Spinal cord (tissue), 10 donors: Measurements from ENCODE around the gene HIPK4. TPM values are rescaled to one million over a fixed set of nuclear protein-coding genes. Genes with fewer than 3 reads are reported as not detected.

Experiments
- DNase-seq, 6 donors: peaks; one replicate each; pipeline versions ENCODE4 v3.0.0 to v3.0.0-alpha.2; 2013 to 2015; ENCODE audit warnings: low spot score in 6 of 6, low read depth in 4 of 6
- H3K27ac ChIP-seq: one replicate; pipeline ENCODE4 v1.5.1; 2013; ENCODE audit warnings: low read depth, low read length, control low read depth
- H3K27me3 ChIP-seq: one replicate; pipeline ENCODE4 v1.6.1; 2013; ENCODE audit warnings: low read length; ENCODE audit not compliant: control insufficient read depth, insufficient read depth
- H3K36me3 ChIP-seq: one replicate; pipeline ENCODE4 v1.6.1; 2013; ENCODE audit warnings: low read length; ENCODE audit not compliant: control insufficient read depth, insufficient read depth
- H3K4me1 ChIP-seq: one replicate; pipeline ENCODE4 v1.6.1; 2013; ENCODE audit warnings: low read length; ENCODE audit not compliant: control insufficient read depth, insufficient read depth
- H3K4me3 ChIP-seq: one replicate; pipeline ENCODE4 v1.5.1; 2013; ENCODE audit warnings: low read depth, low read length, control low read depth
- H3K9me3 ChIP-seq: one replicate; pipeline ENCODE4 v1.6.1; 2013; ENCODE audit warnings: low read length; ENCODE audit not compliant: control insufficient read depth, insufficient read depth
- WGBS: methylation state at CpG from one replicate; pipeline ENCODE4 v1.1.5; 2013; ENCODE audit warnings: missing lambda C conversion rate; ENCODE audit not compliant: insufficient coverage; 5-methylcytosine and 5-hydroxymethylcytosine counted together
- polyA plus RNA-seq, 2 donors: library from polyadenylated mRNA; unstranded; fragments of 120-200 nt; gene quantifications; one replicate each; pipeline ENCODE4 v1.2.1, GENCODE V29; 2013; ENCODE audit not compliant: insufficient read length in 2 of 2
- total RNA-seq, 2 donors: library from RNA; depleted of rRNA in 1 of 2; stranded (reverse); fragments of 120-200 nt in 1 of 2; fragments of >200 nt in 1 of 2; gene quantifications; one replicate each; pipeline versions ENCODE4 v1.2.3 to v1.2.4, GENCODE V29; 2013 to 2014
- donor health status: healthy.

Gene HIPK4
- total and polyA plus RNA-seq, 4 donors, result 0.10 to 1.6 (median 0.40) TPM

DNA sequence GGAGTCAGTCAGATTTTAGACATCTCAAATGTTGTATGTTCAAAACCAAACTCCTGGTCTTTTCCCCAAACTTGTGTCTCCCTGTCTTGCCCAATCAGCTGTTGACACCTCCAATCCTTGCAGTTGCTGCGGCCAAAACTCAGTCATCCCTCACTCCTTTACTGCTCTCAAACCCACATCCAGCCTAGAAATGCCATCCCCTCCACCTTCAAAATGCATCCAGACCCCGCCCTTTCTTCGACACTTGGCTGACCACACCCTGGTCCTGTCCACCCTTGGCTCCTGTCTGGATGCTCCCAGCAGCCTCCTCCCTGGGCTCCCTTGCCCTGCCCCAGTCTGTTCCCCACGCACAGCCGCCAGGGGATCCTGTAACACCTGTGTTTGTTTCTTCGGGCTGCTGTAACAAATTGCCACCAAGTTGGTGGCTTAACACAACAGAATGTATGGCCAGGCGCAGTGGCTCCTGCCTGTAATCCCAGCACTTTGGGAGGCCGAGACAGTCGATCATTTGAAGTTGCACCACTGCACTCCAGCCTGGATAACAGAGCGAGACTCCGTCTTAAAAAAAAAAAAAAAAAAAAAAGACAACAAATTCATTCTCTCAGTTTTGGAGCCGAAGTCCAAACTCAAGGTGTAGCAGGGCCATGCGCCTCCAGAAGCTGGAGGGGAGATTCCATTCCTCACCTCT, 29.8 kb downstream of the HIPK4 start:
- H3K4me1 ChIP-seq, result peaks cover 8% of the 10 kb centered on the region
- H3K9me3 ChIP-seq, result no peaks in the 10 kb centered on the region
- H3K27me3 ChIP-seq, result no peaks in the 10 kb centered on the region
- H3K36me3 ChIP-seq, result peaks cover 18% of the 10 kb centered on the region
- no peak for DNase-seq
- WGBS, result 89% methylated on average over 10 of the region's 13 CpGs
- no peak overlapping the region for H3K4me3 ChIP-seq
- no peak overlapping the region for H3K27ac ChIP-seq

DNA sequence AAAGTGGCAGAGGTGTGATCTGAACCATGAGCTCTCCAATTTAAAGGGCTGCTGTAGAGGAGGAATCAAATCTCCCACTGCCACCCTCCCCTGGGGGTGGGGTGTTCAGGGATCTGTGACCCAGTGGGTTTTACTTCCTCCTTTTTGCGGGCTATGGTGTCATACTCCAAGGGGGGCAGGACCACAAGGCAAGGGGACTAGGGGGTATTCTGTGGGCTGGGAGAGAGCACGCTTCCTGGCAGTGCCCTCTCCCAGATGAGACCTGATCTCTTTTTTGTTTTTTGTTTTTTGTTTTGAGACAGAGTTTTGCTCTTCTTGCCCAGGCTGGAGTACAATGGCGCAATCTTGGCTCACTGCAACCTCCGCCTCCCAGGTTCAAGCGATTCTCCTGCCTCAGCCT, 31.2 kb downstream of the HIPK4 start:
- DNase-seq, result no peak
- H3K27me3 ChIP-seq, result no peaks in the 10 kb centered on the region
- no peaks in the 10 kb centered on the region for H3K9me3 ChIP-seq
- H3K27ac ChIP-seq, result no peak overlapping the region
- H3K36me3 ChIP-seq, result peaks cover 25% of the 10 kb centered on the region
- H3K4me1 ChIP-seq, result peaks cover 5% of the 10 kb centered on the region
- H3K4me3 ChIP-seq, result no peak overlapping the region
- 100% methylated on average over 1 of the region's 5 CpGs for WGBS

DNA sequence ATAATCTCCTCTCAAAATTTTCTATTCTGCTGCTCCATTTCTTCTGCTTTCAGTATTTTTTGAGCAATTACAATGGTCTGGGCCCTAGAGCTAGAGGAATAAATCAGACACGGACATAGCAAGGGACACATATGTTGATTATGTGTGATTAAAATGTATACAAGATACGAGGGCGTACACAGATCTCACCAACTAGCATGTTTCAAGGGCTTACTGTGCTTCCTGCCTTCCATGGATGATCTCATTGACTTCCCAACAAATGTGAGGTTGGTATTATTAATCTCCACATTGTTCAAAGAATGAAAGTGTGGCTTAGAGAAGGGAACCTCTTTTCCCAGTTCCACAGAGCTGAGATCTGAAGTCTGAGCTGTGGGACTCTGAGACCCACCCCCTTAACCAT, 32.3 kb downstream of the HIPK4 start:
- Histone ChIP-seq H3K27me3 (no peaks in the 10 kb centered on the region), H3K27ac (no peak overlapping the region), H3K36me3 (peaks cover 25% of the 10 kb centered on the region), H3K4me1 (peaks cover 5% of the 10 kb centered on the region), H3K9me3 (no peaks in the 10 kb centered on the region), H3K4me3 (no peak overlapping the region)
- DNase-seq, result no peak
- no CpG with 5 or more reads among the region's 3 CpGs for WGBS

DNA sequence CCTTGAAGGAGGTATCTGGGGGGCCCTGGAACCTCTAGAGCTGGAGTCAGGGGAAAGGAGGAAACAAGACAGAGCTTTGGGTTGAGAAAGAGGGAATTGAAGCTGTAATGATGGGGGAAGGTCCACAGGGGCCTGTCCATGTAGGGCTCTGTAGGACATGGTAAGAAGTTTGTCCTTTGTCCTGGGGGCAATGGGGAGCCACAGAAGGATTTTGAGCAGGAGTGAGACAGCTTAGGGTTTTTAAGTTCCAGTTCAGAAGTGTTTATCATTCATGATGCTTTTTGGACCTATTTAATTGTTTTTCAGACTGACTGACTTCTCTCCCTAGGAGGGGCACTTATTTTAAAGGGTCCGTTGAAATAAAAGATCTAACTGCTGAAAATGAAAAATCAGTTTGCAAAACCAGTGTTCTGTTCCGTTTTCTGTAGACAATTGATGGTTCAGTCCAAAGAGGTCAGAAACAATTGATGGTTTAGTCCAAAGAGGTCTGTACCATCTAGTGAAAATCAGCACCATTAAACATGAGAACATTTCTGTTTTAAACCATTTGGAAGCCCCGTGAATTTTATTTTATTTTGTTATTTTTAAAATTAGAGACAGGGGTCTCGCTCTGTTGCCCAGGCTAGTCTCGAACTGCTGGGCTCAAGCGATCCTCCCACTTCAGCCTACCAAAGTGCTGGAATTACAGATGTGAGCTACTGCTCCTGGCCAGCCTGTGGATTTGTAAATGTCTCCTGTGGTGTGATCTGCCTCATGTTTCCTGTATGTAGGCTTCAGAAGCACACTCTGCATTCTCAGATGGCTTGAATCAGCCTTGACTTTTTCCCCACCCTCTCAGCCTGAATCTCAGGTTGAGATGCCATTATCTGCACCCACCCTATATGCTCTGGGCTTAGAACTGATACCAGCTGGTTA, 33.0 kb downstream of the HIPK4 start:
- H3K27ac ChIP-seq, result no peak overlapping the region
- H3K9me3 ChIP-seq, result no peaks in the 10 kb centered on the region
- H3K4me1 ChIP-seq, result peaks cover 5% of the 10 kb centered on the region
- 76% methylated on average over 4 of the region's 6 CpGs for WGBS
- no peaks in the 10 kb centered on the region for H3K27me3 ChIP-seq
- H3K4me3 ChIP-seq, result no peak overlapping the region
- peaks cover 25% of the 10 kb centered on the region for H3K36me3 ChIP-seq
- no peak for DNase-seq

DNA sequence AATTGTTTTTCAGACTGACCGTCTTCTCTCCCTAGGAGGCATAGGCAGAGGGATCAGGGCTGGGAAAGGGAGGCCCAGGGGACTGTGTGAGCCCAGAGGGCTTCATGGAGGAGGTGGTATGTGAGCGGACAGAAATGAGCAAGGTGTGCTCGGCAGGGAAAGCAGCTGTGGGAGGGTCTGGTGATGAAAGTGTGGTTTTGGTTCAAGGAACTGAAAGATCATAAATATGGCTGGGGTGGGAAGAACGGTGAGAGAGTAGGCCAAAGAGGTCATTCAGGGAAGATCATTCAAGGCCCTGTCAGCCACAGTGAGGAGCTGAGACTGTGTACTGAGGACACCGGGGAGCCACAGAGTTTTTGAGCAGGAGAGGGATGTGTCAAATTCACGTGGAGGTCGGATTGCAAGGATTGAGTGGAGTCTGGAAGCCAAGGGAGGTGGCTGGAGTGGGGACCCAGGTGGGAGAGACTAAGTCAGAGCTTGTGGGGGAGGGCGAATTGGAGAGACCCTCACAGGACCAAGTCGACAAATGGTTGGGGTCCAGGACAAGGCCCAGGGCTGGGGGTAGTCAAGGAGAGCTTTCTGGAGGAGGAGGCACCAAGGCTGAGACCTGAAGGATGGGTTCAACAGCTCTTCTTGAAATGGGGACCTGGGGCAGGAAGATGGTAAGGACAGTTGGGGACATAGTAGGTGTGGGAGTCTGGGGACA, 33.9 kb downstream of the HIPK4 start:
- peaks cover 5% of the 10 kb centered on the region for H3K4me1 ChIP-seq
- no peaks in the 10 kb centered on the region for H3K27me3 ChIP-seq
- H3K36me3 ChIP-seq, result peaks cover 25% of the 10 kb centered on the region
- H3K9me3 ChIP-seq, result no peaks in the 10 kb centered on the region
- DNase-seq, result no peak
- 90% methylated on average over 9 of the region's 9 CpGs for WGBS
- H3K4me3 ChIP-seq, result no peak overlapping the region
- no peak overlapping the region for H3K27ac ChIP-seq

DNA sequence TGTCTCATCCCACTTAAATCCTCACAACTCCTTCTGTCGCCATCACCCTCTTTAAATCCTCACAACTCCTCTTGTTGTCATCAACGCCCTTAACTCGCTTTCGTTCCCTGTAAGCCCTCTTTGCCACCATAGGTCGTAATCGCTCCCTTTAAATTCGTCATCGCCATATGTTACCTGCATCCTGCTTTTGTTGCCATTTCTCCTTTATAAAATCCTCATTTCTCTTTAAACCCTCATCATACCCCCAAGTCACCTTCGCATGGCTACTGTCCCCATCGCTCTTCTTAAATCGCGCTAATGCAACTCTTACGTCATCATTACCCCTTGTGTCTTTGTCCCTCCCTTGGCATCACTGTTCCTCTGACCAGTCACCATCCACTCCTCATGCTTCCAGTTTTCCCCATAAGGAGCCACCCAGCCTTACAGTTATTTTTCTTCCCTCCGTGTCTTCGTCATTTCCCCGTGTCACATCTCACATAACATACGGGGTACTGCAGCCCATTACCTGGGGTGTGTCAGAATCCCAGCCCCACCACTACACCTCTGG, 40.9 kb downstream of the HIPK4 start:
- peak overlapping the region; percentile 17 for H3K27ac ChIP-seq
- H3K4me3 ChIP-seq, result peak overlapping the region; percentile 70
- peaks cover 17% of the 10 kb centered on the region for H3K4me1 ChIP-seq
- H3K9me3 ChIP-seq, result no peaks in the 10 kb centered on the region
- WGBS, result 21% methylated on average over 17 of the region's 17 CpGs
- H3K36me3 ChIP-seq, result no peaks in the 10 kb centered on the region
- H3K27me3 ChIP-seq, result no peaks in the 10 kb centered on the region
- DNase-seq, result peak in 3 of 6 donors; percentile 14 to 79 (median 51)

DNA sequence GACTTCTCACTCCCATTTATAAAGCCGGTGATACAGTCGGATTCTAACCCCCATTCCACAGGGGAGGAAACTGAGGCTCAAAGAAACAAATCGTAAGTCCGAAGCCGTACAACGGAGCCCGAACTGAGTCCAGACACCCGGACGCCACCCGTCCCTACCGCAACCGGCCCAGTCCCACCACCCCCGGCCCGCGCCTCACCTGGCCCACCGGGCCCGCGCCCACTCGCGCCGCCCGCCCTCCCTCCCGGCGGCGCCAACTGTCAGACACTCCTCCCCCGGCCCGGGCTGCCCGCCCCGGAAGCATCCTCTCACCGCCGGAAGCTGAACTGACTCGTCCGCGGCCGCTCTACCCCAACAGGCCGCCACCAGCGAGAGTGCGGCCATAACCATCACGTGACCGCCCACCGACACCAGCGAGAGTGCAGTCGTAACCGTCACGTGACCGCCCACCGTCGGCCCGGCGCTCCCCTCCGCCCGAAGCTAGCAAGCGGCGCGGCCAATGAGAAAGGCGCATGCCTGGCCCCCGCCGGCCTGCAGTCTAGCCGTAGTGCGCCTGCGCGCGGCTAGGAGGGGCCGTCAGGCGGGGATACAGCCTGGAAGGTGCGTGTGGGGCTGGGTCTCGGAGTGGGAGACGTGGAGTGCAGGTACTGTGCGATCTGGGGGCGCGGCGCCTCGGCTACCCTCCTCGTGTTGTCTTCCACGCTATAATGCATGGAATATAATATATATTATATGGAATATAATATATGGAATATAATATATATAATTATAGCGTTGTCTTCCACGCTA, 41.7 kb downstream of the HIPK4 start, which contains the start of the genes C19orf47 and PLD3:
Gene C19orf47, minus strand, starts transcription at position 273 of the 789 bp plus-strand sequence. CDS start 6,540 bp downstream, outside the sequence.
Gene PLD3, plus strand, starts transcription at position 571 of the 789 bp plus-strand sequence. CDS start 17,789 bp downstream, outside the sequence.
- peak within 1 kb of the TSS; percentile 25 for H3K27ac ChIP-seq
- peaks cover 17% of the 10 kb centered on the region for H3K4me1 ChIP-seq
- WGBS, result under 1% methylated on average over 62 of the region's 77 CpGs
- DNase-seq, result peak; percentile 90 to 100 (median 97)
- no peaks in the 10 kb centered on the region for H3K9me3 ChIP-seq
- H3K27me3 ChIP-seq, result no peaks in the 10 kb centered on the region
- H3K36me3 ChIP-seq, result peaks cover 3% of the 10 kb centered on the region
- H3K4me3 ChIP-seq, result peak within 1 kb of the TSS; percentile 70

DNA sequence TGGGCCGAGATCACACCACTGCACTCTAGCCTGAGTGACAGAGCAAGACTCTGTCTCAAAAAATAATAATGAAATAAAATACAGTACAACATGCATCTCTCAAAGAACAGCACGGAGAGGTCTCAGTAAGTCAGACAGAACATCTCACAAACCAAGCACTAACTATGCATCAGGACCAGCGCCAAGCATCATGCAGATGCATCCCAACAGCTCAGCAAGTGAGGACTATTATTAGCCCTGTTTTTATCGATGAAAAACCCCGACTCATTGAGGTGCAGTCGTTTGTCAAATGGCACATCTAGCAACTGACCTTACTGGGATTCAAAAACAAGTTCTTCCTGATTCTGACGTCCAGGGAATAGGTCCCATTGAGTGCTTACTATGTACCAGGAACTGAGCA, 45.6 kb downstream of the HIPK4 start:
- Histone ChIP-seq H3K27me3 (no peaks in the 10 kb centered on the region), H3K27ac (no peak overlapping the region), H3K4me1 (peaks cover 11% of the 10 kb centered on the region), H3K9me3 (no peaks in the 10 kb centered on the region), H3K4me3 (no peak overlapping the region), H3K36me3 (peaks cover 18% of the 10 kb centered on the region)
- DNase-seq, result no peak
- 88% methylated on average over 6 of the region's 7 CpGs for WGBS
